ENCODE data around the gene JMJD7. TPM values are rescaled to one million over a fixed set of nuclear protein-coding genes. Genes with fewer than 3 reads are reported as not detected.

Gene JMJD7
- total RNA-seq, 1 donor from 2014 or later: 16.3 TPM

GRCh38 chr15:41873711-41874110 is 45.8 kb downstream of the JMJD7 start:
- no peak for DNase-seq (ENCODE audit: low spot score)
- intact Hi-C loops (cut with DNase I): no loop called here

- intact Hi-C loops (cut with DNase I): no loop called here
- no peak for DNase-seq (ENCODE audit: low spot score)
Observed at GRCh38 chr15:41874736-41875135, 46.8 kb downstream of the JMJD7 start.

GRCh38 chr15:41876007-41876406 is 48.1 kb downstream of the JMJD7 start:
- intact Hi-C loops (cut with DNase I): no loop called here
- DNase-seq (ENCODE audit: low spot score): no peak

- intact Hi-C loops (cut with DNase I): no loop called here
- no peak for DNase-seq (ENCODE audit: low spot score)
Observed at GRCh38 chr15:41876689-41877088, 48.8 kb downstream of the JMJD7 start.

- intact Hi-C loops (cut with DNase I): no loop called here
Observed at GRCh38 chr15:41877631-41878354, 49.9 kb downstream of the JMJD7 start.

GRCh38 chr15:41878355-41878699 is 50.4 kb downstream of the JMJD7 start:
- intact Hi-C loops (cut with DNase I): no loop called here
- no peak for DNase-seq (ENCODE audit: low spot score)

More at GRCh38 chr15:41877631-41878354, 49.9 kb downstream of the JMJD7 start:
- no peak for DNase-seq (ENCODE audit: low spot score)

- no peak for DNase-seq (ENCODE audit: low spot score)
- intact Hi-C loops (cut with DNase I): no loop called here
Observed at GRCh38 chr15:41879321-41879845, 51.5 kb downstream of the JMJD7 start.

GRCh38 chr15:41880156-41880877 is 52.4 kb downstream of the JMJD7 start:
- DNase-seq (ENCODE audit: low spot score): no peak
- intact Hi-C loops (cut with DNase I): no loop called here

- DNase-seq (ENCODE audit: low spot score): no peak
- intact Hi-C loops (cut with DNase I): no loop called here
Observed at GRCh38 chr15:41881086-41881485, 53.2 kb downstream of the JMJD7 start.

- DNase-seq (ENCODE audit: low spot score): no peak
- intact Hi-C loops (cut with DNase I): no loop called here
Observed at GRCh38 chr15:41881550-41881919, 53.6 kb downstream of the JMJD7 start.

GRCh38 chr15:41881920-41882688 is 54.2 kb downstream of the JMJD7 start:
- DNase-seq (ENCODE audit: low spot score): no peak

GRCh38 chr15:41882689-41883483 is 55.0 kb downstream of the JMJD7 start:
- no peak for DNase-seq (ENCODE audit: low spot score)
- intact Hi-C loops (cut with DNase I): no loop called here

More at GRCh38 chr15:41881920-41882688, 54.2 kb downstream of the JMJD7 start:
- intact Hi-C loops (cut with DNase I): no loop called here

GRCh38 chr15:41883484-41883825 is 55.6 kb downstream of the JMJD7 start:
- no peak for DNase-seq (ENCODE audit: low spot score)
- intact Hi-C loops (cut with DNase I): no loop called here

- intact Hi-C loops (cut with DNase I): no loop called here
- no peak for DNase-seq (ENCODE audit: low spot score)
Observed at GRCh38 chr15:41884458-41884857, 56.6 kb downstream of the JMJD7 start.

GRCh38 chr15:41885321-41885720 is 57.4 kb downstream of the JMJD7 start:
- DNase-seq (ENCODE audit: low spot score): no peak
- intact Hi-C loops (cut with DNase I): no loop called here

- intact Hi-C loops (cut with DNase I): no loop called here
- DNase-seq (ENCODE audit: low spot score): no peak
Observed at GRCh38 chr15:41885841-41886240, 57.9 kb downstream of the JMJD7 start.

GRCh38 chr15:41886741-41887140 is 58.8 kb downstream of the JMJD7 start:
- intact Hi-C loops (cut with DNase I): no loop called here
- no peak for DNase-seq (ENCODE audit: low spot score)

- no peak for DNase-seq (ENCODE audit: low spot score)
- intact Hi-C loops (cut with DNase I): no loop called here
Observed at GRCh38 chr15:41887161-41887560, 59.3 kb downstream of the JMJD7 start.
